Stomach (tissue), 4 donors: ENCODE data around the gene EIF3K.

Source experiments
- CTCF ChIP-seq, 7 experiments: fragments of 450-650 bp in 4 of 7; fragments of 200-600 bp in 3 of 7; sonication (generic) in 3 of 7; IDR thresholded peaks; one replicate each; pipeline ENCODE4 v1.5.1; 2016 to 2019; ENCODE audit warnings: antibody characterized with exemption in 7 of 7, control low read depth in 2 of 7, mild to moderate bottlenecking in 1 of 7
- POLR2A ChIP-seq, 4 donors: fragments of 450-650 bp; IDR thresholded peaks; one replicate each; pipeline ENCODE4 v1.6.1; 2016; ENCODE audit warnings: antibody characterized with exemption in 4 of 4, control low read depth in 2 of 4, mild to moderate bottlenecking in 1 of 4, moderate library complexity in 1 of 4
- POLR2AphosphoS5 ChIP-seq, 3 donors: sonication (generic); formaldehyde crosslinking; IDR thresholded peaks; one replicate each; pipeline ENCODE4 v1.6.1; 2016; ENCODE audit warnings: antibody characterized with exemption in 3 of 3

- TF ChIP-seq CTCF (IDR thresholded peaks at IDR 0.05) (no peak), POLR2A (IDR thresholded peaks at IDR 0.05) (no peak), POLR2AphosphoS5 (IDR thresholded peaks at IDR 0.05) (no peak)
These were observed 22.7 kb upstream of the EIF3K start for GRCh38 chr19:38596057-38596981.
